HG03565 (cell line): Measurements from ENCODE around the gene STK17B.
A peak's percentile ranks its signal among the peaks of the same experiment; 100 is the strongest.
"Not testable (repeated sequence)": the region's sequence is repeated elsewhere in the genome, so short reads cannot be mapped to it uniquely, and the experiment has no call there.

ENCODE experiments used
- ATAC-seq: cut with Tn5 transposase; IDR thresholded peaks from one replicate; pipeline ENCODE4 v1.9.1; 2021; ENCODE audit warnings: mild to moderate bottlenecking, moderate library complexity; ENCODE audit not compliant: unreplicated experiment

STK17B gene

GRCh38 chr2:196171248-196171871 lies at the start of gene STK17B:
STK17B (minus strand) TSS chr2:196171578; CDS start chr2:196163383, 8,195 bp downstream.
- peak; percentile 35 for ATAC-seq

GRCh38 chr2:196220671-196221070 lies 49.3 kb upstream of the STK17B start:
- no peak for ATAC-seq

- ATAC-seq, result no peak
Measured at GRCh38 chr2:196219671-196220070, 48.3 kb upstream of the STK17B start.

GRCh38 chr2:196218106-196218505 lies 46.7 kb upstream of the STK17B start:
- ATAC-seq, result no peak

- no peak for ATAC-seq
Measured at GRCh38 chr2:196217116-196217515, 45.7 kb upstream of the STK17B start.

GRCh38 chr2:196215376-196215775 lies 44.0 kb upstream of the STK17B start:
- ATAC-seq, result no peak

GRCh38 chr2:196214156-196214555 lies 42.8 kb upstream of the STK17B start:
- ATAC-seq, result no peak

GRCh38 chr2:196213252-196213980 lies 42.0 kb upstream of the STK17B start:
- no peak for ATAC-seq

GRCh38 chr2:196208915-196209314 lies 37.5 kb upstream of the STK17B start:
- ATAC-seq, result no peak

- no peak for ATAC-seq
Measured at GRCh38 chr2:196206804-196207203, 35.4 kb upstream of the STK17B start.

GRCh38 chr2:196205881-196206435 lies 34.6 kb upstream of the STK17B start:
- no peak for ATAC-seq

- ATAC-seq, result no peak
Measured at GRCh38 chr2:196205011-196205766, 33.8 kb upstream of the STK17B start.

- no peak for ATAC-seq
Measured at GRCh38 chr2:196201229-196202009, 30.0 kb upstream of the STK17B start.

GRCh38 chr2:196200557-196200956 lies 29.2 kb upstream of the STK17B start:
- peak; percentile 99 for ATAC-seq

- ATAC-seq, result no peak
Measured at GRCh38 chr2:196195758-196196157, 24.4 kb upstream of the STK17B start.

GRCh38 chr2:196195302-196195701 lies 23.9 kb upstream of the STK17B start:
- no peak for ATAC-seq

- ATAC-seq, result no peak
Measured at GRCh38 chr2:196191541-196191940, 20.2 kb upstream of the STK17B start.

- no peak for ATAC-seq
Measured at GRCh38 chr2:196187898-196188458, 16.6 kb upstream of the STK17B start.

GRCh38 chr2:196187175-196187700 lies 15.9 kb upstream of the STK17B start:
- ATAC-seq, result not testable (repeated sequence)
